IPS-NIHi7 (cell line): ENCODE measurements around the gene POU2AF3.

Source experiments
- DNase-seq: peaks from one replicate; pipeline ENCODE4 v3.0.0; 2012; ENCODE audit warnings: mixed read lengths; ENCODE audit errors: extremely low spot score

Gene POU2AF3

GRCh38 chr11:111327908-111328624 lies 29.7 kb downstream of the POU2AF3 start:
- DNase-seq, result no peak

DNA sequence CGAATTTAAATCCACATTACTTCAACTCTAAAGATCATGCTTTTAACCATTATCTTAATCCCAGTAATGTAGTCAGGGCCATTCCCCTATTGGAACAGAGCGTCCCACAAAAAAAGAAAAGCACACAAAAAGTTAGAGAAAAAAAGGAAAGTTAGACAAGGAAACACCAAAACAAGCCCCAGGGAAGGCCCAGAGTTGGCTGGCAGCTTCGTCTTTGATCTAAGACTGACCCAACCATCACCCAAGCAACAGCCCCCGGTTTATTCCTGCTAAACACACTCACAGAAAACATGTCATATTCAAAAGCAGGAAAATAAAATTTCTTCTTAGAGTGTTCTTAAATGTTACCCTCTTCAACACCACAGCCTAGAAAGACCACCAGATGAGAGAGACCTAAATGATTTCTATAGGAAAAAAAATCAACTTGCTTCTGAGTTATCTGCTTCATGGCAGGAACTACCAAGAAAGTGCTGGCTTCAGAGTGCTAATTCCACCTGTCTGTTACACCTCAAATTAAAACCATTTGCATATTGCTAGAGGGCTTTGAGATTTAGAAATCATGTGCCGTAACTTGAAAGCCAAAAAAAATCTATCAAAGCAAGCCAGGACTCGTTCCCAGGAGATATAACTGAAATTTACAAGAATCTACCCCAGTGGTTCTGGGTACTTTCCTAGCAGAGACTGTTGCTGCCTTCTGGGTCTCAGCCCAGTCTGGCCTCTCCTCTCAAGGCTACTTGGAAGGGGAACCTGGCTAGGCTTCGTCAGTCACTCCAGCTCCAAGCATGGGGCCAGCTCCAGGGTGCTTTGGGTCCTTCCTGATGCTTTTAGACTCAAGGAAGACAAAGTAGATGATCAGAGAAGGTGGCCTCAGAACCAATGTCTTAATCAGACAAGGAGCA lies 31.2 kb downstream of the POU2AF3 start:
- no peak for DNase-seq

DNA sequence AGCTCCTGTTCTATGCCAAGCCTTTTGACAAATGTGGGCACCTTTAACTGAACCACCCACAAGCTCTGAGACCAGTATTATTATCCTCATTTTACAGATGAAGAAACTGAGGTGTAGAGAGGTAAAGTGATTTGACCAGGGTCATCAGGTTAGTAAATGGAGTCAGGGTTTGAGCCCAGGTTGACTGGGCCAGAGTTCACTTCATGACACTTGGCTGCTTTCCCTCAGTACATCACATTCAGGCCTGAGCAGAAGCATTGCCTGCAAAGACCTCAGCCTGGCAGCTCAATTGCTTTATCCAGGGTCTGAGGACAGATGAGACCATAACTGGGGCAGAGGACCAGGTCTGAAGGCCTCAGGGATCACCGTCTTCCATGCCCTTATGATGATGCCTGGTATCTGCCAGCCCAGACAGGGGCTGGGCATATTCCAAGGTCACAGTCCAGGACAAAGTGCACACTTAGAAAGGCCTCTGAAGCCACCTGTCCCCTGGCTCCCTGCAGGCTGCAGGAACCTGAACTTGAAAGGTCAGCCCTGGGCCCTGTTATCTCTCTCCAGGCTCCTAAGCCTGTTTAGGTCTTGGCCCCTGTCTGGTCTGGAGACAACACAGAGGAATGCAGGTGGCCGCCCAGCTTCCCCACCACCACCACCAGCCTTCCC lies 32.0 kb downstream of the POU2AF3 start:
- no peak for DNase-seq

DNA sequence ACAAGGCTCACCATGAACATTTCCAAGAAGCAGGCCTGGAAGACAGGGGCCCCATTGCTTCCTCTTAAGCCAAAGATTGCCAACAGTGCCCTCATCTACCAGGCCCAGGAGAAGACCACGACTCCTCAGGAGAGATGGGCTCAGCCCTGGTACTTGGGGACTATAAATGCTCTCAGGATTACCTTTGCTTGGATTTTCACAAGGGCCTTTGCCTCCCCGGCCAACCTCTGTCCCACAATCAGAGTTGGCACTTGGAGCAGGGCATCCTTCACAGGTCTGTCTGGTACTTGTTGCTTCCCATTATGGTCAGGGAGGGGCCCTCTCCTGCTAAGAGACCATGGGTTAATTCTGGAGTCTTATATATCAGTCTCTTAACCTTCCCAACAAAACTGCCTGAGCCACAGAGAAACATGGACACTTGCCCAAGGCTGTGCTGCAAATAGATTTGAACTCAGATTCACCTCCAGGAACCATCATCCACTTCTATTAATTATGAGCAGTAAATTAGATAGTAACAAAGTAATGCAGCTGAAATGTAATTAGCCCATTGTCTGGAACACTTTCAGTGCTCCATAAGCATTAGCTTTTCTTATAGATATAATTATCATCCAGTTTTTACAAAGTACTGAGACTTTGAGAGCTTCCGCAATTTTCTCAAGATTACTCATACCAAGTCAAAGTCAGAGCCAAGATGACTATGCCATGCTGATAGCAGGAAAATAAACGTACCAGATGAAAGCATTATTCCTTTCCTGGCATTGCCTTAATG lies 33.5 kb downstream of the POU2AF3 start:
- DNase-seq, result no peak

DNA sequence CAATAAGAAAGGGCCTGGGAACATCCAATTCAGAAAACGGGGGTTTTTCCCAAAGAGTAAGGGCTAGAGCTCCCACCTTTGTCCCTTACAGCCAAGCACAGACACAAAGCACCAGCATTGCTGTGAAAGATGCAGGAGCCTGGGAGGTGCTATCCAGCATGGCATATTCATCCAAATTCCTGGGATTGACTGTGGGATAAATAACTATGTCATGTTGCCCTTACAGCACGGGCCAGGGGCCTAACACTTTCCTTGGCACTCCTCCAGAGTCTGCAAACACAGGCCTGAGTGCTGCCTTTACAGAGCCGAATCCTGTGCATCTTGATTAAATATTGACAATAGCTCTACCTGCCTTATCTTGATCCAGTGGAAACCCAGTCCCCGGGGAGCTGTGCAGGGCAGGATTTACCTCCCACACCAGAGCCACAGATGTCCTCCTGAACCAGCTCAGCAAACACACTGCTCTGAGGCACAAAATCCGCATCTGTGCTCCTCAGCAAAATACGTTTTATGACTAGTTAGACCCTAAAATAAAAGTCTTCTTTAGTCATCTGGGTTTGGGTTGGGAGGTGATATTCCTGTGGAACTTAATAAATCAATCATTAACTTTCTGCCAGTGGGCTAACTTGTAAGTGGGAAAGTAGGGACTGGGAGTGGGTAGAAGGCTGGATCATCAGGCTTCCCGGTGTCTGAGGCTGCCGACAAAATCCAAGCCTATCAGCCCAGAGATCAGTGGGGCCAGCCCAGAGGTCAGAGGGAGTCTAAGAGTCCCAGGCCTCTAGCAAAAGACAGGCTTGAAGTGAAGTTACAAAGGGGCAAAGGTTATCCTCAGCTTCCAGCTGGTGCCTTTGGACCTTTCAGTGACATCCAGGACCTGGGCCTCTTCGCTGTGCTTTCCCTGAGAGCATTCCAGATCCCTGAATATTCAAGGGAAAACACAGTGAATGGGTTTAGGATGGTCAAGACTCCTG lies 36.5 kb downstream of the POU2AF3 start:
- no peak for DNase-seq

DNA sequence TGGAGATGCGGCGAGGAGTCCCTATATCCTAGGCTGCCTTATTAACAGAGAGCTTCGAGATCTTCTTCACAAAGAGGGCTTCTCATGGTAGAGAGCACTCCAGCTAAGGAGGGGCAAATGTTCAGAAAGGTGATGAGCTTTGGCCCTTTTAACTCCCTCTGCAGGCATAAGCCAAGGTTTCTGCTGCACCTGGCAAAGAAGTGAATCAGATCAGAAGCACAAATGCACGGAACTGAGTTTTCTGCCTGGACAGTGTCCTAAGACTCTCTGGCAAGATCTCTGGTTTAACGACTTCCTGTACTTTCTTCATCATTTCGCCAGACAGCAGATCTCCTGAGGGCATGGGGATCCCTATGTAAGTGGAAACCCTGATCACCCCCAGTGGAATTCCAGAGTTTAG lies 37.2 kb downstream of the POU2AF3 start:
- DNase-seq, result no peak

- DNase-seq, result no peak
These were observed 37.7 kb downstream of the POU2AF3 start for GRCh38 chr11:111336062-111336461.

- no peak for DNase-seq
These were observed 38.4 kb downstream of the POU2AF3 start for GRCh38 chr11:111336582-111337256.

GRCh38 chr11:111339758-111340388 lies 41.5 kb downstream of the POU2AF3 start:
- DNase-seq, result no peak

DNA sequence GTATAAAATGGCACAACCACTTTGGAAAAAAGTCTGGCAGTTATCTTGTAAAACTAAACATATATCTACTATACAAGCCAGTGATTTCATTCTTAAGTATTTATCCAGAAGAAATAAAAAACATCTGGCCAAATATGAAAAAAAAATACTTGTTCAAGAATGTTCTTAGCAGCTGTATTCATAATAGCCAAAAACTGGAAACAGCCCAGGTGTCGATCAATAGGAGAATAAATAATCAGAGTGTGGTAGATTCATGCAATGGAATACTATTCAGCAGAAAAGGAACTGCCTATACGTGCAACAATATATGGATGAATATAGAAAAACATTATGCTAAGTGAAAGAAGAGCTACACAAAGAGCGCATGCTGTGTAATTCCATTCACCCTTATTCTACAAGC lies 44.0 kb downstream of the POU2AF3 start:
- no peak for DNase-seq

DNA sequence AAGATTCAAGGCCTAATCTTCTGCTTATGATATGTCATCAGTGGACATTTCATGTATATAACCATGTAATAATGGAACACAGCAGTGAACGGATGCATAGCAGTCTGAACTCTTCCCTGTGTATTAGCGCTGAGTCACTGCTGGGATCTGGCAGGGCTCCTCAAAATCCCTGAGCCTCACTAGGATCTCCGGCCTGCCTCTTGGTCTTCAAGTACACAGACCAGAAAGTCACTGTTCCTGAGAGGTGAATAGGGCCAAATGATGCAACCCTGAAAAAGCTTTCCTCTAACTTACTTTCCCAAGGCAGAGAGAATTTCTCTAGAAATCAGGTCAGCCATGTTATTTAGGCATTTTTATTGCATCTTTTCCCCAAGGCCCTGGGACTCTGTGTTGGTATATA lies 45.7 kb downstream of the POU2AF3 start:
- no peak for DNase-seq

DNA sequence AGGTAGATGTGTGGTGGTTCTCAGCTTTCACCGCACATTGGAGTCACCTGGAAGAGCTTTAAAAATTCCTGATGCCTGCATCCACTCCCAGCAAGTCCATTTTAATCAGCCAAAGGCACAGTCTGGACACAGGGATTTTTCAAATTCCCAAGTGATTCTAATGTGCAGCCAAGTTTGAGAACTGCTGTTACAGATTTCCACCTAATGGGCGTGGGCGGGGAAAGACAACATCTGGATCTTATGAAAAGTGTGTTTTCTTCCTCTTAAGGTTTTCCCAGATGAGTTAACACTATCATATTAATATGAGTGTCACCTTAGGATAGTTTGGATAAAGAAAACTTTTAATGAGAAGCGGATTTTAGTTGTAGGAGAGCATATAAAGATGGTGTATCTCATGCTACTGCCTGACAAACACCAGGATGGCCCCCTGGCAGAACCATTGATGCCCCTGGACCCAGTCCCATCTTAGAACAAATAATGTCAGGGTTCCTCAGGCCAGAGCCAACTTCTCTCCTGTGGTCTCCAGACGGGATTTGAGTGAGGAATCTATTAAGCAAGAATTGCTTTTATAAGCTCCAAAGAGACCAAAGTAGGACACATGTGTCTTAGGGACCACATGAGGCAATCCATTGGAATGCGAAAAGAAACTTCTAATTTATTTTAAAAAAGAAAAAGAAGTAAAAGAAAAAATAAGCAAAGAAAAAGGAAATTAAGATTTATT lies 48.8 kb downstream of the POU2AF3 start:
- no peak for DNase-seq

- DNase-seq, result no peak
These were observed 49.4 kb downstream of the POU2AF3 start for GRCh38 chr11:111347723-111348115.

DNA sequence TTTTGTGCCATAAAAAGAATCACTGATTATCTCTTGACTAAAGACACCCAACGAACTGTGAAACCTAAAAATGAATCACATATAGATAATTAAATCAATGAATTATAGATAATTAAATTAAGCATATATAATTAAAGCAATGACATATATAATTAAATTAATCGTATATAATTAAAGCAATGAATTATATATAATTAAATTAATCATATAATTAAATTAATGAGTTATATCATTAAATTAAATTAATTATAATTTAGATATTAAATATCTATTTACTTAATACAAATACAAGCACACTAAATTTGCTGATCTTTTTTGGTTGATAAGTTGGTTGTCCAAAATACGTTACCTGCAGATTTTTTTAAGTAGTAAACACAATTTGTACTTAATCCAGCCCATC lies 49.8 kb downstream of the POU2AF3 start:
- DNase-seq, result no peak

DNA sequence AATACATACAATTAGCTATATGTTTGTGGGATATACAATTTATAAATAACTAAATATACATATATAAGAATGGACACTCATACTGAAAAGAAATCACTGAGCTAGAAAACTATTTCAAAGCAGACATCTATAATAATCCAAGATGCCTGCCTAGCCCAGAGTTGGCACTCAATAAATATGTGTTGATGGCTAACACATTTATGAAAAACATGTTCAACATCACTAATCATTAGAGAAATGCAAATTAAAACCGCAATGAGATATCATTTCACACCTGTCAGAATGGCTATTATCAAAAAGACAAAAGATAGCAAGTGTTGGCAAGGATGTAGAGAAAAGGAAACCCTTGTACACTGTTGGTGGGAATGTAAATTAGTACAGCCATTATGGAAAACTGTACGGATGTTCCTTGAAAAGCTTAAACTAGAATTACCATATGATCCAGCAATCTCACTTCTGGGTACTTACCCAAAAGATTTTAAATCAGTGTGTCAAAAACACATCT lies 50.9 kb downstream of the POU2AF3 start:
- no peak for DNase-seq

- no peak for DNase-seq
These were observed 52.5 kb downstream of the POU2AF3 start for GRCh38 chr11:111350811-111351210.

DNA sequence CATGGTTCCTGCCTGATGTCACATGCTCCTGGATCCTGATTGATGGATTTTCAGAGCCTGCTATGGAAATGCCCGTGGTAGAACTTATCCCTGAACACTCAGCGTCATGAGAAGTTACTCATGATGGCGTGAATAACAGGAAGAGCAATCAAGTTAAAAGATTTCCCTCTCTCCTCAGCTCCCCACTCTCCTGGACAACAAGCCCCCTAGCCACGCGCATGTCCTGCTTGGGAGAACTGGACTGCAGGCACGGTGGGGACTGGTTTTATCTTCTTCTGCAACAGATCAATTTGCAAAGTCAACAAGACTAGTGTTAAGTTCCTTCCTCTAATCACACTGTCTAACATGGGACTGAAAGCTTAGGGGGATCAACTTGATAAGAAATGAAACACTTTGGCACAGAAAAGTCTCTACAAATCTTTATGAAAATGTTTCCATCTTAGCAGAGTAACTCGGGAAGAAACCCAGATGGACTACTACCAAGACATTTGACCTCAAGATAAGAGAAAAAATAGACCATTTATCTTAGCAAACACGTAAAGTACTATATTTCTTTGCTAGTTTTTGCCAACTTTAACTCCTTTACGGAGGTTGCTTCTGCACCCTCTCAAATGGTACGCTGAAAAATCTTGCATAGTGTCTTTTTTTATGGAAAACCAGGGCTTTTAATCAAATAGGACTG lies 53.2 kb downstream of the POU2AF3 start:
- no peak for DNase-seq

DNA sequence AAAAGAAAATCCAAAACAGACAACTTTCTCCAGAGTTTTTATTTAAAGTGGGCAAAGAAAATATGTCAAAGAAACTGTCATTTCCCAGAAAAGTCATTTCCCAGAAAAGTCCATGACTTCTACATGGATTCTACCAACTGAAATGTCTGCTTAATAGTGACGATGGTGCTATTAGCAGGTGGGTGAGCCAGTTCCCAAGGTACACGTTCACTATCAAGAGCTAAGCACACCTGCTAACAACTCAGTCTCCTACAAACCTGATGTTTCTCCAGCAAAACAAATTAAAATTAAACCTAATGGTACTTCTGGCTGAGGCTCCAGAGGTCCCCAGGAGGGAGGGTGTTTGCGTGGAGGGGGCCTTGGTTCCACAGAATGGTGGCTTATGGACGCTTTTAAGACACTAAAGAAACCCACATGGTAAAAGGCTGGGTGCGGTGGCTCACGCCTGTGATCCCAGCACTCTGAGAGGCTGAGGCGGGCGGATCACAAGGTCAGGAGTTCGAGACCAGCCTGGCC lies 53.9 kb downstream of the POU2AF3 start:
- DNase-seq, result no peak
